ENCODE measurements around the gene CYP1A2.

DNA sequence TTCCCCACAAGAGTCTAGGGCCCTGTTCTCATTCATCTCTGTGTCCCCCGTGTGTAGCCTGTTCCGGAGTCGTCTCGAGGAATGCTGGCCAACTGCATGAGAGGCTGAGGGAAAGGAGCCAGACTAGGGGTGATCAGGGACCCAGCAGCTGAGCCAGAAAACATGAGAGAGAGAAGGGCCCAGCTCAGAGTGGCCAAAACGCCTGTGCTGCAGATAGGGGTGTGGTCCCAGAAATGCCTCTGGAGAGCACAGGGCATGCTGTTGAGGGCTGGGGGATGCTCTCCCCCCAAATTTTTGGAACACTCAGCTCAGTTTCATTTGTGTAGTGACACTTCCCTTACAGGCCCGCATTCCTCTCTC lies 14.1 kb downstream of the CYP1A2 start:
- TF ChIP-seq, protein P1, sequence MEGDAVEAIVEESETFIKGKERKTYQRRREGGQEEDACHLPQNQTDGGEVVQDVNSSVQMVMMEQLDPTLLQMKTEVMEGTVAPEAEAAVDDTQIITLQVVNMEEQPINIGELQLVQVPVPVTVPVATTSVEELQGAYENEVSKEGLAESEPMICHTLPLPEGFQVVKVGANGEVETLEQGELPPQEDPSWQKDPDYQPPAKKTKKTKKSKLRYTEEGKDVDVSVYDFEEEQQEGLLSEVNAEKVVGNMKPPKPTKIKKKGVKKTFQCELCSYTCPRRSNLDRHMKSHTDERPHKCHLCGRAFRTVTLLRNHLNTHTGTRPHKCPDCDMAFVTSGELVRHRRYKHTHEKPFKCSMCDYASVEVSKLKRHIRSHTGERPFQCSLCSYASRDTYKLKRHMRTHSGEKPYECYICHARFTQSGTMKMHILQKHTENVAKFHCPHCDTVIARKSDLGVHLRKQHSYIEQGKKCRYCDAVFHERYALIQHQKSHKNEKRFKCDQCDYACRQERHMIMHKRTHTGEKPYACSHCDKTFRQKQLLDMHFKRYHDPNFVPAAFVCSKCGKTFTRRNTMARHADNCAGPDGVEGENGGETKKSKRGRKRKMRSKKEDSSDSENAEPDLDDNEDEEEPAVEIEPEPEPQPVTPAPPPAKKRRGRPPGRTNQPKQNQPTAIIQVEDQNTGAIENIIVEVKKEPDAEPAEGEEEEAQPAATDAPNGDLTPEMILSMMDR (IDR thresholded peaks at IDR 0.05) = no peak
- TF ChIP-seq POLR2A (IDR thresholded peaks at IDR 0.05) = no peak
